H9 (cell line): ENCODE data around the gene CENPP. TPM values are rescaled to one million over a fixed set of nuclear protein-coding genes. Genes with fewer than 3 reads are reported as not detected.

Experiments used
- DNase-seq: peaks from one replicate; pipeline ENCODE4 v3.0.0-alpha.2; 2017
- H2AFZ ChIP-seq: one replicate; pipeline ENCODE4 v1.6.1; 2013; ENCODE audit warnings: mild to moderate bottlenecking, low read length, control low read depth, moderate library complexity
- H2AK5ac ChIP-seq: 2 replicates; pipeline ENCODE4 v1.6.1; 2013; ENCODE audit warnings: low read length, control low read depth, mixed read lengths; ENCODE audit not compliant: insufficient read length
- H2BK120ac ChIP-seq: one replicate; pipeline ENCODE4 v1.6.1; 2013; ENCODE audit warnings: low read depth, mild to moderate bottlenecking, low read length, control low read depth, inconsistent platforms; ENCODE audit not compliant: poor library complexity, severe bottlenecking
- H2BK12ac ChIP-seq: 2 replicates; pipeline ENCODE4 v1.6.1; 2013; ENCODE audit warnings: low read length, control low read depth, mixed read lengths, low read depth; ENCODE audit not compliant: insufficient read length
- H2BK15ac ChIP-seq: 2 replicates; pipeline ENCODE4 v1.6.1; 2013; ENCODE audit warnings: low read depth, low read length, control low read depth
- H2BK20ac ChIP-seq: one replicate; pipeline ENCODE4 v1.6.1; 2013; ENCODE audit warnings: low read depth, mild to moderate bottlenecking, low read length, control low read depth, inconsistent platforms; ENCODE audit not compliant: poor library complexity, severe bottlenecking
- H2BK5ac ChIP-seq: 2 replicates; pipeline ENCODE4 v1.6.1; 2013; ENCODE audit warnings: low read length, control low read depth, mixed read lengths; ENCODE audit not compliant: insufficient read length
- H3K14ac ChIP-seq: 2 replicates; pipeline ENCODE4 v1.6.1; 2013; ENCODE audit warnings: low read length, control low read depth; ENCODE audit not compliant: insufficient read depth
- H3K18ac ChIP-seq: 2 replicates; pipeline ENCODE4 v1.6.1; 2013; ENCODE audit warnings: low read depth, mild to moderate bottlenecking, mixed read lengths, low read length, control low read depth; ENCODE audit not compliant: insufficient read length
- H3K23ac ChIP-seq: 2 replicates; pipeline ENCODE4 v1.6.1; 2013; ENCODE audit warnings: low read length, control low read depth, mixed read lengths, low read depth; ENCODE audit not compliant: insufficient read length
- H3K23me2 ChIP-seq: 2 replicates; pipeline ENCODE4 v1.6.1; 2013; ENCODE audit warnings: low read depth, mild to moderate bottlenecking, mixed read lengths, low read length, control low read depth; ENCODE audit not compliant: insufficient read length, poor library complexity, severe bottlenecking
- H3K27ac ChIP-seq: 2 replicates; pipeline ENCODE4 v1.5.1; 2013; ENCODE audit warnings: low read length, control low read depth, mixed read lengths, low read depth; ENCODE audit not compliant: insufficient read length
- H3K27me3 ChIP-seq: 2 replicates; pipeline ENCODE4 v1.6.1; 2013; ENCODE audit warnings: low read length, control low read depth, inconsistent platforms; ENCODE audit not compliant: insufficient read depth
- H3K4ac ChIP-seq: 2 replicates; pipeline ENCODE4 v1.6.1; 2013; ENCODE audit warnings: low read depth, mild to moderate bottlenecking, control low read depth, inconsistent platforms, low read length, moderate library complexity
- H3K4me1 ChIP-seq: 2 replicates; pipeline ENCODE4 v1.6.1; 2013; ENCODE audit warnings: low read length, control low read depth, inconsistent platforms; ENCODE audit not compliant: insufficient read depth
- H3K4me2 ChIP-seq: 2 replicates; pipeline ENCODE4 v1.6.1; 2013; ENCODE audit warnings: low read length, control low read depth, mixed read lengths; ENCODE audit not compliant: insufficient read length, insufficient read depth
- H3K56ac ChIP-seq: 2 replicates; pipeline ENCODE4 v1.6.1; 2013; ENCODE audit warnings: low read depth, mild to moderate bottlenecking, mixed read lengths, low read length, control low read depth; ENCODE audit not compliant: insufficient read length
- H3K79me1 ChIP-seq: 2 replicates; pipeline ENCODE4 v1.6.1; 2013; ENCODE audit warnings: low read depth, mild to moderate bottlenecking, moderate library complexity, low read length, control low read depth, inconsistent platforms; ENCODE audit not compliant: insufficient read depth, poor library complexity, severe bottlenecking
- H3K79me2 ChIP-seq: 2 replicates; pipeline ENCODE4 v1.6.1; 2013; ENCODE audit warnings: low read length, control low read depth, inconsistent platforms; ENCODE audit not compliant: insufficient read depth
- H3K9ac ChIP-seq: 2 replicates; pipeline ENCODE4 v1.6.1; 2013; ENCODE audit warnings: low read length, control low read depth, mixed read lengths; ENCODE audit not compliant: insufficient read length; ENCODE audit errors: extremely low read depth
- H3K9me3 ChIP-seq: one replicate; pipeline ENCODE4 v1.6.1; 2013; ENCODE audit warnings: low read depth, low read length, inconsistent platforms; ENCODE audit not compliant: control insufficient read depth
- H3T11ph ChIP-seq: one replicate; pipeline ENCODE4 v1.6.1; 2013; ENCODE audit warnings: mild to moderate bottlenecking, low read length, control low read depth, inconsistent platforms
- H4K20me1 ChIP-seq: one replicate; pipeline ENCODE4 v1.6.1; 2013; ENCODE audit not compliant: control insufficient read depth, insufficient read length, insufficient read depth
- H4K5ac ChIP-seq: 2 replicates; pipeline ENCODE4 v1.6.1; 2013; ENCODE audit warnings: low read depth, mild to moderate bottlenecking, mixed read lengths, low read length, control low read depth; ENCODE audit not compliant: insufficient read length
- H4K8ac ChIP-seq: replicated peaks from 2 replicates; pipeline ENCODE4 v1.6.1; 2013; ENCODE audit warnings: low read length, control low read depth, mixed read lengths, low read depth; ENCODE audit not compliant: insufficient read length
- H4K91ac ChIP-seq: 2 replicates; pipeline ENCODE4 v1.6.1; 2013; ENCODE audit warnings: low read depth, mild to moderate bottlenecking, moderate library complexity, mixed read lengths, low read length, control low read depth; ENCODE audit not compliant: insufficient read length
- H3K27ac Mint-ChIP-seq, 3 experiments: 2 replicates in 2 of 3; 3 replicates in 1 of 3; pipeline ENCODE4 v1.8.0; 2020 to 2021; ENCODE audit warnings: mixed read lengths in 3 of 3, mild to moderate bottlenecking in 1 of 3, moderate library complexity in 1 of 3
- H3K27me3 Mint-ChIP-seq: 2 replicates; pipeline ENCODE4 v1.8.0; 2021; ENCODE audit warnings: low read depth, mild to moderate bottlenecking, moderate library complexity, mixed read lengths
- H3K36me3 Mint-ChIP-seq, 3 experiments: 2 replicates in 2 of 3; 3 replicates in 1 of 3; pipeline ENCODE4 v1.8.0; 2020 to 2021; ENCODE audit warnings: low read depth in 3 of 3, mixed read lengths in 3 of 3; ENCODE audit not compliant: insufficient read depth in 1 of 3
- H3K4me1 Mint-ChIP-seq, 2 experiments: 2 replicates each; pipeline ENCODE4 v1.8.0; 2020; ENCODE audit warnings: mixed read lengths in 2 of 2
- H3K4me3 Mint-ChIP-seq, 2 experiments: 2 replicates in 1 of 2; 3 replicates in 1 of 2; pipeline ENCODE4 v1.8.0; 2020 to 2021; ENCODE audit warnings: mild to moderate bottlenecking in 2 of 2, mixed read lengths in 2 of 2, moderate library complexity in 1 of 2
- H3K9me3 Mint-ChIP-seq, 2 experiments: 2 replicates in 1 of 2; 3 replicates in 1 of 2; pipeline ENCODE4 v1.8.0; 2020; ENCODE audit warnings: mild to moderate bottlenecking in 2 of 2, mixed read lengths in 2 of 2, moderate library complexity in 1 of 2
- CTCF ChIP-seq: fragments of 200-600 bp; sonication (generic); conservative IDR thresholded peaks from 3 replicates; pipeline ENCODE4 v1.8.0; 2021; ENCODE audit warnings: antibody characterized with exemption, mild to moderate bottlenecking
- WGBS: extraction: QIAGEN DNeasy Blood & Tissue Kit; methylation state at CpG from one replicate; pipeline ENCODE4 v1.1.7; 2013; ENCODE audit warnings: missing lambda C conversion rate, low lambda C conversion rate, mixed read lengths; ENCODE audit not compliant: insufficient read length; ENCODE audit errors: extremely low coverage; 5-methylcytosine and 5-hydroxymethylcytosine counted together
- total RNA-seq: library from RNA; stranded (reverse); gene quantifications from 2 replicates; pipeline ENCODE4 v1.2.1, GENCODE V29; 2021

Gene CENPP
- total RNA-seq, 1 experiment from 2014 or later: 9.1 TPM

GRCh38 chr9:92668746-92669526 is 343.2 kb downstream of the CENPP start:
- Histone ChIP-seq H2BK15ac (no peak overlapping the region), H3K79me2 (peaks cover 7% of the 10 kb centered on the region; the same call in 1 of the 2 replicates)
- no peaks in the 10 kb centered on the region for H3K9me3 Mint-ChIP-seq

More at GRCh38 chr9:92668746-92669526, 343.2 kb downstream of the CENPP start:
- peak overlapping the region in 2 of 3 experiments; percentile 5 to 75; a peak in 3 of 7 replicates for H3K27ac Mint-ChIP-seq
- Histone ChIP-seq H4K5ac (no peak overlapping the region), H3K14ac (peak overlapping the region; percentile 29; the same call in 1 of the 2 replicates), H3K9me3 (no peaks in the 10 kb centered on the region), H3T11ph (no peak overlapping the region), H2BK12ac (no peak overlapping the region), H3K4me1 (peaks cover 14% of the 10 kb centered on the region; the same call in 1 of the 2 replicates), H3K27ac (no peak overlapping the region), H3K18ac (peak overlapping the region; percentile 38), H4K91ac (no peak overlapping the region), H3K56ac (no peak overlapping the region), H4K20me1 (no peaks in the 10 kb centered on the region), H3K4me2 (peak overlapping the region; percentile 86), H3K23ac (no peak overlapping the region), H2BK20ac (no peak overlapping the region), H3K79me1 (peaks cover 5% of the 10 kb centered on the region), H2AK5ac (no peak overlapping the region), H3K9ac (peak overlapping the region; percentile 14), H2AFZ (no peak overlapping the region), H3K27me3 (no peaks in the 10 kb centered on the region), H3K23me2 (peaks cover 5% of the 10 kb centered on the region), H4K8ac (no peak overlapping the region), H2BK120ac (no peak overlapping the region), H2BK5ac (no peak overlapping the region), H3K4ac (no peak overlapping the region)
- peaks cover 0 to 12% (median 0%) of the 10 kb centered on the region in 3 experiments; a peak in 5 of 7 replicates for H3K36me3 Mint-ChIP-seq
- no peak for TF ChIP-seq CTCF
- peak overlapping the region; percentile 94 to 97 for H3K4me3 Mint-ChIP-seq
- WGBS: no CpG with 5 or more reads among the region's 14 CpGs
- H3K4me1 Mint-ChIP-seq: peaks cover 12 to 20% of the 10 kb centered on the region in 2 experiments
- H3K27me3 Mint-ChIP-seq: no peaks in the 10 kb centered on the region
- DNase-seq: peak; percentile 25
